Endothelial cell of umbilical vein (primary cell): ENCODE measurements around the gene CEP63. TPM values are rescaled to one million over a fixed set of nuclear protein-coding genes. Genes with fewer than 3 reads are reported as not detected.

Experiments
- BruUV-seq: library from RNA; stranded (reverse); fragments of 400-500 nt; replicated peaks from 2 replicates; lab custom pipeline; 2021; lab: Mats Ljungman, UMichigan
- CTCF ChIA-PET: fragments of 300-600, 350-600 bp; sonication (Branson Sonifier 250); formaldehyde crosslinking; loops from one replicate; lab custom pipeline; 2021; ENCODE audit warnings: antibody characterized with exemption, inconsistent platforms; lab: Charles Lee
- POLR2A ChIA-PET: fragments of 300-600, 350-600 bp; sonication (Branson Sonifier 250); formaldehyde crosslinking; loops from one replicate; lab custom pipeline; 2021; ENCODE audit warnings: antibody characterized with exemption, inconsistent platforms; lab: Charles Lee
- DNase-seq: peaks from one replicate; pipeline ENCODE4 v3.0.0-alpha.2; 2011; ENCODE audit warnings: low read depth, low spot score
- FAIRE-seq: peaks from 2 replicates; lab custom pipeline; 2011; peaks lifted over from hg19 to GRCh38; lab: Jason Lieb, UNC
- H2AFZ ChIP-seq: 2 replicates; pipeline ENCODE4 v1.6.0; 2012; ENCODE audit warnings: low read depth, low read length, control low read depth, inconsistent platforms
- H3K27ac ChIP-seq: 2 replicates; pipeline ENCODE4 v1.5.1; 2011; ENCODE audit warnings: low read depth, mild to moderate bottlenecking, control low read depth, low read length, moderate library complexity; ENCODE audit not compliant: insufficient read depth
- H3K27me3 ChIP-seq, 2 experiments: 2 replicates each; pipeline versions ENCODE4 v1.6.0 to v1.6.1; 2011; ENCODE audit warnings: low read length in 2 of 2, mixed read lengths in 1 of 2; ENCODE audit not compliant: control insufficient read depth in 2 of 2, insufficient read depth in 2 of 2
- H3K36me3 ChIP-seq, 2 experiments: 2 replicates in 1 of 2; 3 replicates in 1 of 2; pipeline ENCODE4 v1.5.1; 2011; ENCODE audit warnings: low read length in 2 of 2, mild to moderate bottlenecking in 1 of 2, moderate library complexity in 1 of 2; ENCODE audit not compliant: control insufficient read depth in 2 of 2, insufficient read depth in 2 of 2; ENCODE audit errors: extremely low read depth in 1 of 2
- H3K4me1 ChIP-seq: 3 replicates; pipeline ENCODE4 v1.5.1; 2011; ENCODE audit warnings: mild to moderate bottlenecking, low read length; ENCODE audit not compliant: control insufficient read depth, insufficient read depth; ENCODE audit errors: extremely low read depth
- H3K4me2 ChIP-seq: 2 replicates; pipeline ENCODE4 v1.6.1; 2011; ENCODE audit warnings: low read length, control low read depth, mixed read lengths; ENCODE audit not compliant: insufficient read depth
- H3K4me3 ChIP-seq, 3 experiments: fragments of 200-600 bp in 1 of 3; sonication (generic), shearing (Covaris generic) in 1 of 3; replicated peaks in 1 of 3; 2 replicates each; pipeline ENCODE4 v1.5.1; 2011 to 2016; ENCODE audit warnings: control low read depth in 3 of 3, low read length in 3 of 3, mild to moderate bottlenecking in 2 of 3, inconsistent platforms in 1 of 3, low read depth in 1 of 3, moderate library complexity in 1 of 3; ENCODE audit not compliant: insufficient read depth in 1 of 3
- H3K79me2 ChIP-seq: 2 replicates; pipeline ENCODE4 v1.6.0; 2012; ENCODE audit warnings: low read length, inconsistent platforms; ENCODE audit not compliant: control insufficient read depth, insufficient read depth
- H3K9ac ChIP-seq: replicated peaks from 2 replicates; pipeline ENCODE3; 2011; ENCODE audit warnings: low read length, control low read depth; ENCODE audit not compliant: insufficient read depth; ENCODE audit errors: extremely low read depth
- H3K9me1 ChIP-seq: replicated peaks from 3 replicates; pipeline ENCODE4 v1.6.0; 2011; ENCODE audit warnings: mild to moderate bottlenecking, low read length; ENCODE audit not compliant: control insufficient read depth, insufficient read depth; ENCODE audit errors: extremely low read depth
- H3K9me3 ChIP-seq: replicated peaks from 2 replicates; pipeline ENCODE4 v1.5.1; 2012; ENCODE audit warnings: low read length, inconsistent platforms; ENCODE audit not compliant: control insufficient read depth, insufficient read depth
- H4K20me1 ChIP-seq: replicated peaks from 2 replicates; pipeline ENCODE3; 2011; ENCODE audit warnings: mild to moderate bottlenecking, low read length; ENCODE audit not compliant: control insufficient read depth, insufficient read depth; ENCODE audit errors: extremely low read depth
- CTCF ChIP-seq, 2 donors: IDR thresholded peaks; 1 replicate in 1 of 2; 2 replicates in 1 of 2; pipeline ENCODE4 v1.5.1; 2011; ENCODE audit warnings: low read length in 2 of 2, mild to moderate bottlenecking in 2 of 2, moderate library complexity in 2 of 2, control low read depth in 1 of 2, inconsistent platforms in 1 of 2, low read depth in 1 of 2; ENCODE audit not compliant: insufficient read depth in 1 of 2; ENCODE audit errors: extremely low read depth in 1 of 2
- EZH2 ChIP-seq: IDR thresholded peaks from 2 replicates; pipeline ENCODE4 v1.6.1; 2012; ENCODE audit warnings: borderline replicate concordance, low read depth, mild to moderate bottlenecking, moderate library complexity, low read length, inconsistent platforms; ENCODE audit not compliant: severe bottlenecking
- FOS ChIP-seq: IDR thresholded peaks from 2 replicates; pipeline ENCODE4 v1.6.1; 2011; ENCODE audit warnings: mild to moderate bottlenecking, low read length, moderate library complexity, borderline replicate concordance; ENCODE audit not compliant: insufficient read depth
- GATA2 ChIP-seq: IDR thresholded peaks from 2 replicates; pipeline ENCODE4 v1.7.0; 2011; ENCODE audit warnings: low read depth, mild to moderate bottlenecking, moderate library complexity, mixed read lengths, low read length; ENCODE audit not compliant: insufficient read length, insufficient read depth
- JUN ChIP-seq: IDR thresholded peaks from 2 replicates; pipeline ENCODE4 v1.6.1; 2011; ENCODE audit warnings: borderline replicate concordance, low read depth; ENCODE audit not compliant: insufficient read length, insufficient read depth
- MAX ChIP-seq: IDR thresholded peaks from 2 replicates; pipeline ENCODE4 v1.6.1; 2011; ENCODE audit not compliant: insufficient read depth, insufficient read length
- MYC ChIP-seq: IDR thresholded peaks from one replicate; pipeline ENCODE4 v1.6.1; 2011; ENCODE audit warnings: mild to moderate bottlenecking, low read depth, low read length
- POLR2A ChIP-seq: IDR thresholded peaks from 2 replicates; pipeline ENCODE4 v1.6.1; 2012; ENCODE audit warnings: low read depth, mild to moderate bottlenecking, control low read depth, low read length
- POLR2AphosphoS5 ChIP-seq: IDR thresholded peaks from 2 replicates; pipeline ENCODE4 v1.6.1; 2012; ENCODE audit warnings: low read depth, mild to moderate bottlenecking, control low read depth, low read length, moderate library complexity; ENCODE audit not compliant: insufficient read depth
- dilution Hi-C: fragments of 300-500 bp; cut with MboI; formaldehyde crosslinking; loops from one replicate; pipeline ENCODE4 v1.15.0; 2019; ENCODE audit warnings: low sequenced_read_pairs; ENCODE audit not compliant: extremely low pct_ligation_motif_present
- intact Hi-C: fragments of 100-400 bp; cut with micrococcal nuclease; formaldehyde crosslinking; loops from one replicate; pipeline ENCODE4 v1.10.0; 2022
- polyA plus RNA-seq, 4 experiments: library from polyadenylated mRNA; depleted of rRNA in 3 of 4; stranded (reverse) in 3 of 4; unstranded in 1 of 4; fragments of >200 nt; gene quantifications; 2 replicates each; pipeline versions ENCODE4 v1.2.1 to v1.2.3, GENCODE V29; 2011 to 2012; ENCODE audit warnings: missing spikeins in 1 of 4
- total RNA-seq: library from RNA; stranded (reverse); gene quantifications from 2 replicates; pipeline ENCODE4 v1.2.3, GENCODE V29; 2021

Gene CEP63
- total and polyA plus RNA-seq, 2 donors (not counting 3 experiments of a cell fraction or from before 2014, with no cell fraction given) = 5.7 to 29.4 TPM

GRCh38 chr3:134477938-134478337 is 7.9 kb upstream of the CEP63 start:
- intact Hi-C loops (no loop called here), dilution Hi-C loops (no loop called here)
- TF ChIP-seq GATA2 (no peak), MYC (no peak), POLR2AphosphoS5 (no peak), MAX (no peak), POLR2A (no peak), JUN (no peak), EZH2 (no peak), FOS (no peak), CTCF (IDR thresholded peaks at IDR 0.05; ENCODE audit: extremely low read depth in 1 of 2, insufficient read depth in 1 of 2, low read depth in 1 of 2, low read length in 2 of 2) (no peak)
- BruUV-seq = no TSS peak
- no peak for DNase-seq
- no peaks in the 10 kb centered on the region for H3K9me3 ChIP-seq
- H3K27me3 ChIP-seq = no peaks in the 10 kb centered on the region
- peaks cover 23% of the 10 kb centered on the region for H3K79me2 ChIP-seq
- H2AFZ ChIP-seq = no peak overlapping the region
- H4K20me1 ChIP-seq = no peaks in the 10 kb centered on the region
- no peak overlapping the region for H3K4me3 ChIP-seq
- H3K4me2 ChIP-seq = no peak overlapping the region
- H3K9me1 ChIP-seq = no peaks in the 10 kb centered on the region
- H3K4me1 ChIP-seq = peaks cover 14% of the 10 kb centered on the region
- no peak overlapping the region for H3K9ac ChIP-seq
- CTCF ChIA-PET = interaction anchor here (0.8 to 8.5 kb wide), 5 partner anchors 109 to 266 kb away, joined by 3 to 296 read pairs (median 4); no protein-coding TSS in a partner anchor
- FAIRE-seq = no peak
- no peak overlapping the region for H3K27ac ChIP-seq
- POLR2A ChIA-PET = interaction anchor here (0.8 kb wide), 1 partner anchor 103 kb away, joined by 3 read pairs; the partner anchor contains the start of gene AMOTL2
- H3K36me3 ChIP-seq = peaks cover 18 to 28% of the 10 kb centered on the region in 2 experiments
